Measurements from ENCODE around the gene NDEL1.
A peak's percentile ranks its signal among the peaks of the same experiment; 100 is the strongest.

The NDEL1 gene

GRCh38 chr17:8413328-8413727 is 22.4 kb upstream of the NDEL1 start:
- DNase-seq (ENCODE audit: extremely low read depth in 1 of 2, low read depth in 1 of 2): no peak

GRCh38 chr17:8413938-8414337 is 21.7 kb upstream of the NDEL1 start:
- no peak for DNase-seq (ENCODE audit: extremely low read depth in 1 of 2, low read depth in 1 of 2)

DNA sequence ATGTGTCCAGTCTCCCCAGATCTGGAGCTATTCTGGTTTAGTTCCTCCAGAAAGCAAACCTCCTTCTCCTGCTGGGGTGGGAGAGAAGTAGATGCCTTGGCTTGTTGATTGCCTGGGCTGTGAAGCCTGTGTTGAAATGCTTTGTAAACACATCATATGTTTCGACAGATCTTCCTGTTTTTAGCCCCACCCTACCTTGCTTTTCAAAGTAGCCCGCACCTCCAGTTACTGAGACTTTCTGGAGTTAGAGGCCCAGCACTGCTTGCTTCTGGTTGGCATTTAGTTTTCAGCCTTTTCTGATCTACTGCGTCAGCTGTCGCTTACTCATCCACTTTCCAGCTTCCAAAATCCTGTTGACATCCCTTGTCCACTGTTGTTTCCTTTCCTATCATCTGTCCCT is 17.9 kb upstream of the NDEL1 start:
- no peak for DNase-seq (ENCODE audit: extremely low read depth in 1 of 2, low read depth in 1 of 2)

DNA sequence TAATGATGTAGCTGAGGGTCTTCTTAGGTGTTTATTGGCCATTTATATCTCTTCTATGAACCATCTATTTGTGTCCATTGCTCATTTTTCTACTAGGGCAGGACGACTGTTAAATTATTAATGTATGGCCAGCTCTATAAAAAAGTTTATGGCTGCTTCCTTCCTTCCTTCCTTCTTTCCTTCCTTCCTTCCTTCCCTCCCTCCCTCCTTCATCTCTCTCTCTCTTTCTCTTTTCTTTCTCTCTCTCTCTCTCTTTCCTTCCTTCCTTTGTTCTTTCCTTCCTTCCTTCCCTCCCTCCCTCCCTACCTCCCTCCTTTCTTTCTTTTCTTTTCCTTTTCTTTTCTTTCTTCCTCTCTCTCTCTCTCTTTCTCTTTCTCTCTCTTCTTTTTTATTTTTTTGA is 17.2 kb upstream of the NDEL1 start:
- no peak for DNase-seq (ENCODE audit: extremely low read depth in 1 of 2, low read depth in 1 of 2)

DNA sequence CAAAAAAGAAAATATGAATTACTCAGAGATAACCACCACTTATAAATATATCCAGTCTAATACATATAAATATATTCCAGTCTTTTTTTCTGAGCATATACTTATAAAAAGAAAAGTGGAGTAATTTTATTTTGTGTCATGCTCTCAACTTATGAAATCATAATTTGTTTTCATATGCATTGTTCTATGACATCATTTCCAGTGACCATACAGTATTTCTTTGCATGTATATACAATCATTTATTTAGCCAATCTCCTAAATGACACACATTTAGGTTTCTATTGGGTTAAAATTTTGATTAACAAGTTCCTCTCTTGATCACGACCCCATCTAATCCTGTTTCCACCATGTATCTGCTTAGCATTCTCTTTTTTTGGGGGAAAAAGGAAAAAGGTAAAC is 16.4 kb upstream of the NDEL1 start:
- no peak for DNase-seq (ENCODE audit: extremely low read depth in 1 of 2, low read depth in 1 of 2)

DNA sequence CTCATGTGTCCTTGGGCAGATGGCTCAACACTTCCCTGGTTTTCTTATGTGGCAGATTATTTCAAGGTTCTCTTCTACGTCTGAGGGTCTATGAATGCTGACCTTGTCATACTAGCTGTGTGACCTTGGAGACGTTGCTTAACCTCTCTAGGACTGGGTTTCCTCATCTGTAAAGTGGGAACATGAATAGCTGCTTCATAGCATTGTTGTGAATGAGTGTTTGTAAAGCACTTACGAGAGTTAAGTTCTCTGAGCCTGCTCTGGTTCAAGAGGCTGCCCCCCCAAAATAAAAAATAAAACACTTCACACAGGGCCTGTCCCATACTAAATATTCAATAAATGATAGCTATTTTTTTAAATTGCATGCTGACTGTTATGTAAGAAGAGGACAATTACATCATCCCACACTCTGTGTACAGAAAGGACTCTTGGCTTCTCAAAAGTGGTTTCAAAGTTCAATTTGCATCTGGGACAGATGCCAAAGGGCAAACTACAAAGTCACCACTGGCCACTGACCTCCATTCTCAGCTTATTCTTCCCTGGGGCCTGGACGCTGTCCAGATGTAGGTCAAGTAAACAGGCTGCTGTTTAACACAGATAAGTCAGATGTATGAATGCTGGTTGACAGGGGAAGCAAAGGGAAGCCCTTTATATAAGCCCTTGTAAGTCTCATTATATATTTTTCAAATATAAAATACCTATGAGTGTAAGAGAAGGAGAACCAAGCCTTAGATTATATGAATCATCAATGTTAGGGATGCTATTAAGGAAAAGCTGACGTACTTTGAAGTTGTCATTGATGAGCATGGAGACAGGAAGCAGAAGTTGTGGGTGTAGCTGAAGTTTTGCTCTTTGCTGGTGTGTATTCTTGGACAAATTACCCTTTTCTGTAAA is 15.4 kb upstream of the NDEL1 start:
- no peak for DNase-seq (ENCODE audit: extremely low read depth in 1 of 2, low read depth in 1 of 2)

DNA sequence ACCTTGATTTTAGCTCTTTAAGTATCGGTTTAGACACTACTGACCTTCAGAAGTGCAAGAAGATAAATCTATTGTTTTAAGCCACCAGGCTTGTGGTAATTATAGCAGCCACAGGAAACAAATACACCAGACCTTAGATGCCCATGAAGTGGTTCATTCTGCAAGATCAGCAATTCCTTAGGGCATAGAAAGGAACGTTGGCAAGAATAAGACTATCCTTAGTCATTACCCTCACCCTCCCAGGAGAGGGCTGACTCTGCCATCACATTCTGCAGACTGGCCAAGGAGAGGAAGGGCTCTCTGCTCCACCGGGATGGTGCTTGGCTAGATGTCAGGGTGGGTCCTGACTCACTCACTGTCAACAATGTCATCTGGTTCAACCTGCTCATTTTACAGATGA is 14.1 kb upstream of the NDEL1 start:
- DNase-seq (ENCODE audit: extremely low read depth in 1 of 2, low read depth in 1 of 2): no peak

DNA sequence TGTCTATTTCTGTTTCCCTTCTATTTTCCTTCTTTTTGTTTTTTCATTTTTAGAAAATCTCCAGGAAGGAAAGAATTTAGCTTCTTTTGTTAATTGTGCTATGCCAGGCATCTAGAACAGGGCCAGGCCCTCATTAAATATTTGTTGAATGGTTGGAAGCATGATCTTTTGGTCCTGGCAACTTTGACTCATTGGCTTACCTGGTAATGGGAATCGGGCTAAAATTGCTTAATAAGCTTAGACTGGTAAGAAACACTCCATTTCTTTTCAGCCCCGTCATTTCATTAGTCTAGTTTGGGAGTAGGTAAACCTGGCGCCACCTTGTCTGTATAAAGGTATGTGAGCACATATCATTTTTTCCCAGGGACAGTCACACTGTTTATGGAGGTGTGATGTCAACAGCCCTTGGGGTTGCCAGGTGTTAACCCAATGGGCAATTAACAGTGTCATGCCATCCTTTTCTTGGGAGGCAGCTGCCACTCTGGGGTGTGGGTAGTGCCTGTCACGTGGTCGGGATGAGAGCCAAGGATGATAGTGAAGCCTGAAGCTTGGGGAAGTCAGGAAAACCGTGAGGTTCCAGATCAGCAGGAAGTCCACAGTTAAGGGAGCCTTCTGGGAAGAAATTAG is 9.5 kb upstream of the NDEL1 start:
- DNase-seq (ENCODE audit: extremely low read depth in 1 of 2, low read depth in 1 of 2): no peak

GRCh38 chr17:8426802-8427201 is 8.9 kb upstream of the NDEL1 start:
- DNase-seq (ENCODE audit: extremely low read depth in 1 of 2, low read depth in 1 of 2): no peak

- no peak for DNase-seq (ENCODE audit: extremely low read depth in 1 of 2, low read depth in 1 of 2)
Observed at GRCh38 chr17:8430966-8431365, 4.7 kb upstream of the NDEL1 start.

DNA sequence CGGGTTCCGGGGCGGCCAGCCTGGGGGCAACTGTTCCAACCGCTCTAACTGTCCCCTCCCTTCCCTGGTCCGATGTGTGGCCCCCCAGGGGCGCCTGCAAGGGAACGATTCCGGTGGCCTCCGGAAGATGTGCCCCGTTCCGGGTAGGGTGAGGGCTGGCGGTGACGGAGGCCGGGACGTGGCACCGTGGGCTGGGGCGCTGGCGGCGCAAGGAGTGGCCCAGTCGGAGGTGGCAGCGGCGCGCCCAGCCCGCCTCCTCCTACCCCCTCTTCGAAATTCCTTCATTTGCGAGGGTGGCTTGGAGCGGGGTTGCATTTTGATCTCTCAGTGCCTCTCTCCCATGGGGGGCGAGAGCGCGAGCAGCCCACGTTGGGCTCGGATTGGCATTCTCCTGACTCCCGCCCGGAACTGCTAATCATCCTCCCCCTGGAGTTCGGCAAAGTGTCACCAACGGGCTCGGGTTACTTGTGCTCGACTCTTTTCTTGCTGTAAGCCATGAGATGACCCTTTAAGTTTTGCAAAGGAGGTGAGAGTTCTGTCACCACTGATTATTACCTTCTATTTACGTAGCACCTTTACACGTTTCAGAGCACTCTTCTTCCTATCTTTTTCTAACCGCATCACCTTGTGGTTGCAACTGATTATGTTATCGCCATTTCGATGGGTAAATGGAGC is 622 bp downstream of the NDEL1 start:
- DNase-seq (ENCODE audit: extremely low read depth in 1 of 2, low read depth in 1 of 2): peak in 1 of 2 donors; percentile 40

DNA sequence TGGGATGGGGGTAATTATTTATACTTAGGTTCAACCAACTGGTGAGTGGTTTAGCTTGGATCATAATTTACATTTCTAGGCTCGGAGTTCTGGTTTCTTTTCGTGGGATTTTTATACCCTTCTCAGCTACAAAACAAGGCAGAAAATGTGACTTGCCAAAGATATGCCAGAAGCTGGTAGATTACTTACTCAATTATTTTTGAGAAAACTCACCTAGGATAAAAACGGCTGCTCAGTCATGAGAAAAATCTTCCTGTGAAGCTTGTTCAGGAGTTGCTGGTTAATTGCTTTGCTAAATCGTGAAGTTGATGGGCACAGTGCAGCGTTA is 1.1 kb downstream of the NDEL1 start:
- no peak for DNase-seq (ENCODE audit: extremely low read depth in 1 of 2, low read depth in 1 of 2)

- no peak for DNase-seq (ENCODE audit: extremely low read depth in 1 of 2, low read depth in 1 of 2)
Observed at GRCh38 chr17:8438441-8438840, 2.8 kb downstream of the NDEL1 start.

DNA sequence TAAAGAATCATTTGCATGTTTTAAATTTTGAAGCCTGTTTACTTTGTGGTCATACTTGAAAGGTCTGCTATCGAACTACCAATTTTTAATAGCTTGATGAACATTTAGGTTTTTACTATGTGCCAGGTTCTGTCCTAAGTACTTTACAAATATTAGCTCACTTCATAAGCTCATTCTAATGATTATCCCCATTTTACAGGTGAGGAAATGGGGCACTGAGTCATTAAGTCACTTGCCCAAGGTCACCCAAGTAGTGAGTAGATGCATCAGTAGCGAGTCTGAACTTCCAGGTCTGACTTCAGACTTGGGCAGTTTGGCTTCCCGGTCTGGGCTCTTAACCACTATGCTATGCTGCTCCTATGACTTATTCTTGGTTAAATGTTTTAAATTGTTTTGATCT is 4.0 kb downstream of the NDEL1 start:
- no peak for DNase-seq (ENCODE audit: extremely low read depth in 1 of 2, low read depth in 1 of 2)

- no peak for DNase-seq (ENCODE audit: extremely low read depth in 1 of 2, low read depth in 1 of 2)
Observed at GRCh38 chr17:8441690-8442089, 6.0 kb downstream of the NDEL1 start.

DNA sequence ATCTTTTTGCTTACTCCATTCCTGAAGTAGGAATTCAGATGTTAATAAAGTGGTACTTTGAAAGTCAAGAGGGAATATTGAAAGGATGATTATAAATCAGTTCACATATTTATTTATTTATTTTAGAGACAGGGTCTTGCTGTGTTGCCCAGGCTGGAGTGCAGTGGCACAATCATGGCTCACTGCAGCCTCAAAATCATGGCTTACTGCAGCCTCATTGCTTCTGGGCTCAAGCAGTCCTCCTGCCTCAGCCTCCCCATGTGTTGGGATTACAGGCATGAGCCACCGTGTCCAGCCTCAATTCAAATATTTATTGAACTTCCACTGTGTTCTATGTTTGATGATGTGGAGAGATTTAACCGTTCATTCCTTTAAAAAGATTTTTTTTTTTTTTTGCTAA is 6.6 kb downstream of the NDEL1 start:
- DNase-seq (ENCODE audit: extremely low read depth in 1 of 2, low read depth in 1 of 2): no peak

DNA sequence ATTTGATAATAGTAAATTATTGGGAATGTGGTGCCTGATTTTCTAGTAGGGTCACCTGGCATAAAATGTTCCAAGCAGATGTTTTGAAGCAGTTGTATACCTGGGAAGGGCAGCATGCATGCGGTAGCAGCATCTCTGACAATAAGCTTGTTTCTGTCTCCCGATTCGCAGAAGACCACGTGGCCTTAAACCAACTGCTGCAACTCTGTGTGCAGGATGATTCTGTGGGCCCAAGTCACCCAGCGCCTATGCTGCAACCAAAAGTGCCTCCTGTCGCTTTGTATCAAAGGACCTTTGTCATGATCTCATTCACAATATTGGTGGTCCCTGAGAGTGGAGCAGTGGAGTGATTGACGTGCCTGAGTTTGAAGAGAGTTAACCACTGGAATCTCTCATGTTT is 8.1 kb downstream of the NDEL1 start:
- no peak for DNase-seq (ENCODE audit: extremely low read depth in 1 of 2, low read depth in 1 of 2)

GRCh38 chr17:8444494-8444893 is 8.8 kb downstream of the NDEL1 start:
- DNase-seq (ENCODE audit: extremely low read depth in 1 of 2, low read depth in 1 of 2): no peak

GRCh38 chr17:8445536-8445935 is 9.9 kb downstream of the NDEL1 start:
- no peak for DNase-seq (ENCODE audit: extremely low read depth in 1 of 2, low read depth in 1 of 2)

DNA sequence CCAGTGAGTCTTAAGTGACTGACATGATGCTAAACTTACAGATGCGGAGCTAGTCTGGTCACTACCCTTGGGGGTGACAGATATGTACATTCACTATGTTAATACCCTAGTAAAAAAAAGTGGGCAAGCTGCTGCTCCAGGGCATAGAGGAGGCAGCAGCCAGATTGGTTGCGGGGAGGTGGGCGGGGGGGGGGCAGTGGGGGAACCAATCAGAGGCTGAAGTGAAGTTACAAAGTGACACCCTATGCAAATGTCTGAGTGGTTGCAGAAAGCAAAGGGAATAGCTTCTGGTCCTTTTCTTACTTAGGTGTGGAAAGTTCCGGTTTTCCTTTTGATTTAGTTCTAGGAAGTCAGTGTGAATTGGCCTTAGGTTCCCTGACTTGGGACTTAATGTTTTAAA is 12.1 kb downstream of the NDEL1 start:
- no peak for DNase-seq (ENCODE audit: extremely low read depth in 1 of 2, low read depth in 1 of 2)

- DNase-seq (ENCODE audit: extremely low read depth in 1 of 2, low read depth in 1 of 2): no peak
Observed at GRCh38 chr17:8448310-8448709, 12.6 kb downstream of the NDEL1 start.

- DNase-seq (ENCODE audit: extremely low read depth in 1 of 2, low read depth in 1 of 2): no peak
Observed at GRCh38 chr17:8451933-8452614, 16.4 kb downstream of the NDEL1 start.
